GM23248 (cell line): ENCODE results near the gene CSPG4.

ENCODE experiments used
- EZH2 ChIP-seq: fragments of 200-600 bp; sonication (generic); IDR thresholded peaks from 2 replicates; pipeline ENCODE4 v1.6.1; 2018; ENCODE audit warnings: antibody characterized with exemption, mild to moderate bottlenecking; ENCODE audit not compliant: insufficient read depth, poor library complexity, severe bottlenecking
- EZH2phosphoT487 ChIP-seq: fragments of 200-600 bp; sonication (generic); IDR thresholded peaks from 2 replicates; pipeline ENCODE4 v1.6.1; 2018; ENCODE audit warnings: antibody characterized with exemption, moderate library complexity, mild to moderate bottlenecking, low read depth; ENCODE audit not compliant: insufficient read depth

DNA sequence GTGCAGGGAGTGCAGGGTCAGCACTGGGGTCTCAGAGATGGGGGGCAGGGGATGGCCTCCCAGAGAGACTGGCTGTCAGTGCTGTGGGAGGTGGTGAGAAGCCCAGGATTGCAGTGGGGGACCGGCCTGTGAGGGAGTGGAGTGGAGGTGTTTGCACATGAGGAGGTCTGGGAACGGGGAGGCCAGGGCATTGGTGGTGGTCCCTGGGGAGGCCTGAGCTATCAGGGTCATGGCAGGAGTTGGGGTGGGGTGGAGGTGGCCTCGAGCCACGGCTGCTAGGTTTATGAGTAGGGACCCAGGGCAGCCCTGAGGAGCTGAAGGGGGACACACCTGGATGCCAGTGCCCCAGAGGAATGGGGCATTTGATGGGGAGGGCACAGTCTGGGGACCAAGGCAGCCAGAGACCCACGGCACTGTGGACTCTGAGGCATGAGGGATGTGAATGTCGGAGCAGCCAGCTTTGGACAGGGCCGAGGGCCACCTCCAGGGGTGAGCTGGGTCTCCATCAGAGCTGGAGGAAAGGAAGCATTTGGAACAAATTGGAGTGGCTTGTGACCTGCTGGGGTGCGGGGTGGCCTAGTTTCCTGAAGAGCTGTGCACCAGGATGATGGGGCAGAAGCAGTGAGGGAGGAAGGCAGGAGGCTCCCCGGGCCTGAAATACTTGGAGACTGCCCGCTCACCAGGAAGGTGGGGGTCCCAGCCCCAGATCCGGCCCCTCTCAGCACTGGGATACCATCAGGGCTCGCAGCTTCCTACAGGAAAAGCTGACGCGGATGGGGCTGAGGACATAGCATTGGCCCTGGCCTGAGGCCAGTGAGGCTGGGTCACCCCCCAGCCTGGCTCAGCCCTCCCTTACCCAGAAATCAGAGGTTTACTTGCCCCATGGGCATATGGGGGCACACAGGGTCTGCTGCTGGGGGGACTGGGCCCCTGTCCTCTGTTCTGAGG, 9.5 kb upstream of the CSPG4 start:
- TF ChIP-seq EZH2 (no peak), EZH2phosphoT487 (no peak)
